ENCODE results near the gene SHB. TPM values are rescaled to one million over a fixed set of nuclear protein-coding genes. Genes with fewer than 3 reads are reported as not detected.

Gene SHB
- total RNA-seq, 1 experiment from 2014 or later: 23.8 TPM

GRCh38 chr9:37920471-37921167 is 148.4 kb downstream of the SHB start:
- H3K9me3 ChIP-seq (ENCODE audit: insufficient read depth, low read depth): no peaks in the 10 kb centered on the region
- H3K4me1 ChIP-seq (replicated peaks; ENCODE audit: insufficient read depth): no peaks in the 10 kb centered on the region
- peaks cover 5% of the 10 kb centered on the region; the same call in 1 of the 2 replicates for H3F3A ChIP-seq (ENCODE audit: insufficient read depth, low read depth)
- no peak for DNase-seq
- no peaks in the 10 kb centered on the region for H3K9me2 ChIP-seq (ENCODE audit: insufficient read depth)
- H3K4me3 ChIP-seq: no peak overlapping the region
- CTCF ChIA-PET: no interaction called here
- H3K79me2 ChIP-seq (ENCODE audit: low read depth): no peaks in the 10 kb centered on the region
- TF ChIP-seq EZH2 (IDR thresholded peaks at IDR 0.05; ENCODE audit: low read depth) (no peak), CTCF (conservative IDR thresholded peaks at IDR 0.05) (no peak)
- no peak overlapping the region for H3K27ac ChIP-seq
- no peaks in the 10 kb centered on the region for H3K27me3 ChIP-seq (ENCODE audit: insufficient read depth, low read depth)
- no TSS peak for BruUV-seq (replicated peaks)
- no peaks in the 10 kb centered on the region for H3K36me3 ChIP-seq (ENCODE audit: low read depth)
- no peak overlapping the region for H2AFZ ChIP-seq
- intact Hi-C loops (cut with micrococcal nuclease; ENCODE audit: unreplicated experiment): no loop called here
- no peaks in the 10 kb centered on the region for H4K20me1 ChIP-seq (ENCODE audit: insufficient read depth)
- H3K4me2 ChIP-seq: no peak overlapping the region
- POLR2A ChIA-PET (ENCODE audit: unreplicated experiment): no interaction called here

DNA sequence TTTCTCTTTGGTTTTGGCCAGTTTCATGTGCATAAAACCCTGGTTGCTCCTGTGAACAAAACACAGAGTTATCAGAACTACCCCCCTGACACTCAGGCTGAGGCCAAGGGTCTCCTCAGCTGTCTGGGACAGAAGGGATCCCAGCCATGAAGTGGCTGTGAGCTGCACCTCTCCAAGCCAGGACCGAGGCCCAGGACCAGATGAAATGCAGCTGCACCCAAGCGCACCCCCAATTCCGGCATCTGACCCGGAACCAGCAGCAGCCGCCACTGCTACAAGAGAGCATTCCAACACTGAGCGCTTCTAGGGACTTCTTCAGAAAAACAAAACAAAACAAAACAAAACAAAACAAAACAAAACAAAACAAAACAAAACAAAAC is 149.1 kb downstream of the SHB start:
- Histone ChIP-seq H3K9me2 (ENCODE audit: insufficient read depth) (no peaks in the 10 kb centered on the region), H3F3A (ENCODE audit: insufficient read depth, low read depth) (peaks cover 5% of the 10 kb centered on the region; the same call in 1 of the 2 replicates), H3K79me2 (ENCODE audit: low read depth) (no peaks in the 10 kb centered on the region), H3K27me3 (ENCODE audit: insufficient read depth, low read depth) (no peaks in the 10 kb centered on the region), H3K9me3 (ENCODE audit: insufficient read depth, low read depth) (no peaks in the 10 kb centered on the region), H2AFZ (no peak overlapping the region), H3K4me3 (no peak overlapping the region), H3K36me3 (ENCODE audit: low read depth) (no peaks in the 10 kb centered on the region), H3K4me1 (replicated peaks; ENCODE audit: insufficient read depth) (no peaks in the 10 kb centered on the region), H3K27ac (no peak overlapping the region), H3K4me2 (no peak overlapping the region), H4K20me1 (ENCODE audit: insufficient read depth) (no peaks in the 10 kb centered on the region)
- no peak for TF ChIP-seq EZH2 (IDR thresholded peaks at IDR 0.05; ENCODE audit: low read depth)
- no peak for TF ChIP-seq CTCF (conservative IDR thresholded peaks at IDR 0.05)
- ChIA-PET CTCF (no interaction called here), POLR2A (ENCODE audit: unreplicated experiment) (no interaction called here)
- DNase-seq: no peak
- BruUV-seq (replicated peaks): no TSS peak
- intact Hi-C loops (cut with micrococcal nuclease; ENCODE audit: unreplicated experiment): no loop called here

DNA sequence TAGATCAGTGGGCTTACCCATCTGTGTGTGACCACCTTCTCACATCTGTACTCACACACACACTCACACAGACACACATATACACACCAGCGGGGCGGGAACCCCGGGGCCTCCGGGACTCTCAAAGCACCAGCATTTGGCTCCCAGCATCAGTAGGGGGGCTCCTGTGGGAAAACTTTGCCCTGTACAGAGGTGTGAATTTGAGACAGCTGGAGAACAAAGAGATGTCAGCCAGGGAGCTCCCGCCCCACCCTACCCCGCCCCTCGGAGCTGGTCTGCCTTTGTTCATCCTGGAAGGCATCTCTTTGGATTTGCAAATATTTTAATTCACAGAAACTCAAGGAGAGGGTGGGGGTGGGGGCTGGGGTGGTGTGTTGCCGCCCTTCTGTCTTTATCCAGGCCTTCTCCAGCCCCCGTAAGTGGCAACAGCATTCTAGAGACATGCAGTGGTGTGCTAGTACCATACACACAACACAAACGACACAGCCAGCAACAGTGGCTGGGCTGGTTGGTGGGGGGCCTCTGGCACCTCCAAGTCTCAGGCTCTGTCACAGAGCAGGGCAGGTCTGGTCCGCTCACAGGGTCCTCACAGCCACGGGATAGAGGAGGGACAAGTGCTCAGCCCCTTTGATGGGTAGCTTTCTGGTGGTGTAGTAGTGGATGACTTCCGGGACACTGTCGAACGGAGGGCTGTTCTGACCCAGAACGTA is 149.6 kb downstream of the SHB start:
- TF ChIP-seq CTCF (conservative IDR thresholded peaks at IDR 0.05): no peak
- no peak for TF ChIP-seq EZH2 (IDR thresholded peaks at IDR 0.05; ENCODE audit: low read depth)
- intact Hi-C loops (cut with micrococcal nuclease; ENCODE audit: unreplicated experiment): no loop called here
- Histone ChIP-seq H3K79me2 (ENCODE audit: low read depth) (no peaks in the 10 kb centered on the region), H3K9me3 (ENCODE audit: insufficient read depth, low read depth) (no peaks in the 10 kb centered on the region), H3K27ac (no peak overlapping the region), H3K4me2 (no peak overlapping the region), H4K20me1 (ENCODE audit: insufficient read depth) (no peaks in the 10 kb centered on the region), H3K9me2 (ENCODE audit: insufficient read depth) (no peaks in the 10 kb centered on the region), H3K27me3 (ENCODE audit: insufficient read depth, low read depth) (no peaks in the 10 kb centered on the region), H2AFZ (no peak overlapping the region), H3K4me1 (replicated peaks; ENCODE audit: insufficient read depth) (no peaks in the 10 kb centered on the region), H3F3A (ENCODE audit: insufficient read depth, low read depth) (peaks cover 5% of the 10 kb centered on the region; the same call in 1 of the 2 replicates), H3K4me3 (no peak overlapping the region), H3K36me3 (ENCODE audit: low read depth) (no peaks in the 10 kb centered on the region)
- CTCF ChIA-PET: no interaction called here
- DNase-seq: no peak
- BruUV-seq (replicated peaks): no TSS peak
- POLR2A ChIA-PET (ENCODE audit: unreplicated experiment): no interaction called here
